Transverse colon (tissue), 4 donors: ENCODE results near the gene CES3. TPM values are rescaled to one million over a fixed set of nuclear protein-coding genes. Genes with fewer than 3 reads are reported as not detected.

Source experiments
- DNase-seq: peaks from one replicate; pipeline ENCODE4 v3.0.0-alpha.2; 2019
- H3K27ac ChIP-seq, 4 donors: fragments of 200-600 bp; sonication (generic); 2 replicates each; pipeline ENCODE4 v1.5.1; 2016 to 2018; ENCODE audit warnings: inconsistent platforms in 4 of 4
- H3K27me3 ChIP-seq: fragments of 200-600 bp; sonication (generic); 2 replicates; pipeline ENCODE4 v1.5.1; 2017; ENCODE audit warnings: inconsistent platforms
- H3K36me3 ChIP-seq, 4 donors: fragments of 200-600 bp; sonication (generic); 2 replicates each; pipeline ENCODE4 v1.5.1; 2017 to 2019; ENCODE audit warnings: inconsistent platforms in 4 of 4
- H3K4me1 ChIP-seq, 4 donors: fragments of 200-600 bp; sonication (generic); 2 replicates each; pipeline ENCODE4 v1.5.1; 2017 to 2020; ENCODE audit warnings: inconsistent platforms in 4 of 4
- H3K4me3 ChIP-seq, 4 donors: fragments of 200-600 bp; sonication (generic); 1 replicate in 1 of 4; 2 replicates in 3 of 4; pipeline versions ENCODE4 v1.5.1 to v1.6.1; 2017 to 2019; ENCODE audit warnings: inconsistent platforms in 4 of 4
- H3K9me3 ChIP-seq, 2 donors: fragments of 200-600 bp; sonication (generic); 2 replicates each; pipeline ENCODE4 v1.5.1; 2017 to 2019; ENCODE audit warnings: inconsistent platforms in 2 of 2
- EP300 ChIP-seq: sonication (generic); formaldehyde crosslinking; IDR thresholded peaks from one replicate; pipeline ENCODE4 v1.6.1; 2017; ENCODE audit warnings: antibody characterized with exemption, low read depth
- POLR2A ChIP-seq: fragments of 450-650 bp; IDR thresholded peaks from one replicate; pipeline ENCODE4 v1.6.1; 2016; ENCODE audit warnings: antibody characterized with exemption, mild to moderate bottlenecking, moderate library complexity
- POLR2AphosphoS5 ChIP-seq, 3 donors: sonication (generic); formaldehyde crosslinking; IDR thresholded peaks; one replicate each; pipeline ENCODE4 v1.6.1; 2016; ENCODE audit warnings: antibody characterized with exemption in 3 of 3
- WGBS, 2 donors: methylation state at CpG; one replicate each; pipeline ENCODE4 v1.1.5; 2018; ENCODE audit warnings: low coverage in 1 of 2; 5-methylcytosine and 5-hydroxymethylcytosine counted together
- in situ Hi-C, 4 donors: fragments of 200-750 bp; cut with MboI; loops; one replicate each; pipeline versions ENCODE4 v1.15.0 to v1.15.1; 2017; ENCODE audit warnings: low sequenced_read_pairs in 3 of 4, low pct_ligation_motif_present in 1 of 4, low pct_unique_long_range_greater_than_20kb in 1 of 4
- intact Hi-C: fragments of 100-400 bp; cut with DNase I; formaldehyde crosslinking; loops from one replicate; pipeline ENCODE4 v1.15.1; 2023; ENCODE audit warnings: low total_unique reads
- total RNA-seq, 4 donors: library from RNA; depleted of rRNA; stranded (reverse); fragments of >200 nt; gene quantifications; one replicate each; pipeline ENCODE4 v1.1.0, GENCODE V29; 2016
- TF ChIP-seq, protein P1 (sequence below), 5 experiments: fragments of 200-600 bp in 3 of 5; fragments of 450-650 bp in 2 of 5; sonication (generic) in 3 of 5; IDR thresholded peaks; 1 replicate in 2 of 5; 2 replicates in 3 of 5; pipeline ENCODE4 v1.5.1; 2016 to 2017; ENCODE audit warnings: antibody characterized with exemption in 5 of 5, inconsistent platforms in 3 of 5, mild to moderate bottlenecking in 2 of 5, moderate library complexity in 1 of 5

The CES3 gene
- total RNA-seq, 4 donors from 2014 or later, result 247 to 616 (median 291) TPM

DNA sequence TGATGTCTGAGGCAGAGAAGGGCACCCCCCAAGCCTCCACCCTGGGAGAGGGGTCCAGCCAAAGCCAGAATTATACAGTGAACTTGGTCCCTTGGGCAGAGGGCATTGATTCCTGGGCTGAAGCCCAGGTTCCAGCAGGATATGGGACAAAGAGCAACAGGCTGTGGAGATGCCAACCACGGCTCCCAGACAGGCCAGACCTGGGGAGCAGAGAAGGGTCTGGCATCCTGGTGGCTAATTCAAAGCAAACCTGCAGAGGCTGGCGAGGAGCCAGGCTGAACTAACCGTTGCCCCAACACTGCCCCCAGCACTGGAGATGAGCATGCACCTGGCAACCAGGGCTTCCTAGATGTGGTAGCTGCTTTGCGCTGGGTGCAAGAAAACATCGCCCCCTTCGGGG is 3.0 kb downstream of the CES3 start:
- Histone ChIP-seq H3K4me1 (peaks cover 0 to 30% (median 22%) of the 10 kb centered on the region in 4 donors), H3K4me3 (no peak overlapping the region), H3K9me3 (no peaks in the 10 kb centered on the region), H3K27ac (no peak overlapping the region), H3K36me3 (no peaks in the 10 kb centered on the region), H3K27me3 (no peaks in the 10 kb centered on the region)
- no peak for DNase-seq
- intact Hi-C loops, result no loop called here
- WGBS, 2 donors, result 72% methylated on average over 6 of the region's 6 CpGs; no CpG with 5 or more reads in 1 of the 2 donors
- in situ Hi-C loops, result loop anchor here in 2 of 4 donors (25.0 kb wide), 2 partner anchors 198 to 423 kb away; partner anchors contain the start of genes B3GNT9 (in 1 of the 2), FBXL8 (in 1 of the 2), HSF4 (in 1 of the 2) and NOL3 (in 1 of the 2)
- TF ChIP-seq, protein P1, sequence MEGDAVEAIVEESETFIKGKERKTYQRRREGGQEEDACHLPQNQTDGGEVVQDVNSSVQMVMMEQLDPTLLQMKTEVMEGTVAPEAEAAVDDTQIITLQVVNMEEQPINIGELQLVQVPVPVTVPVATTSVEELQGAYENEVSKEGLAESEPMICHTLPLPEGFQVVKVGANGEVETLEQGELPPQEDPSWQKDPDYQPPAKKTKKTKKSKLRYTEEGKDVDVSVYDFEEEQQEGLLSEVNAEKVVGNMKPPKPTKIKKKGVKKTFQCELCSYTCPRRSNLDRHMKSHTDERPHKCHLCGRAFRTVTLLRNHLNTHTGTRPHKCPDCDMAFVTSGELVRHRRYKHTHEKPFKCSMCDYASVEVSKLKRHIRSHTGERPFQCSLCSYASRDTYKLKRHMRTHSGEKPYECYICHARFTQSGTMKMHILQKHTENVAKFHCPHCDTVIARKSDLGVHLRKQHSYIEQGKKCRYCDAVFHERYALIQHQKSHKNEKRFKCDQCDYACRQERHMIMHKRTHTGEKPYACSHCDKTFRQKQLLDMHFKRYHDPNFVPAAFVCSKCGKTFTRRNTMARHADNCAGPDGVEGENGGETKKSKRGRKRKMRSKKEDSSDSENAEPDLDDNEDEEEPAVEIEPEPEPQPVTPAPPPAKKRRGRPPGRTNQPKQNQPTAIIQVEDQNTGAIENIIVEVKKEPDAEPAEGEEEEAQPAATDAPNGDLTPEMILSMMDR (IDR thresholded peaks at IDR 0.05), result no peak
- no peak for TF ChIP-seq POLR2A
- TF ChIP-seq EP300, result no peak
- no peak for TF ChIP-seq POLR2AphosphoS5 (IDR thresholded peaks at IDR 0.05)

- Histone ChIP-seq H3K9me3 (no peaks in the 10 kb centered on the region), H3K27me3 (no peaks in the 10 kb centered on the region), H3K36me3 (no peaks in the 10 kb centered on the region), H3K27ac (no peak overlapping the region), H3K4me3 (no peak overlapping the region), H3K4me1 (no peaks in the 10 kb centered on the region)
- TF ChIP-seq POLR2AphosphoS5 (IDR thresholded peaks at IDR 0.05) (no peak), EP300 (no peak), POLR2A (no peak)
- TF ChIP-seq, protein P1 (IDR thresholded peaks at IDR 0.05), result no peak
- in situ Hi-C loops (loop anchor here in 2 of 4 donors (25.0 kb wide), 2 partner anchors 193 to 418 kb away; partner anchors contain the start of genes B3GNT9 (in 1 of the 2), FBXL8 (in 1 of the 2), HSF4 (in 1 of the 2) and NOL3 (in 1 of the 2)), intact Hi-C loops (no loop called here)
- 90% methylated on average over 5 of the region's 5 CpGs; no CpG with 5 or more reads in 1 of the 2 donors for WGBS, 2 donors
- DNase-seq, result no peak
Observed at GRCh38 chr16:66968847-66969246, 7.8 kb downstream of the CES3 start.

DNA sequence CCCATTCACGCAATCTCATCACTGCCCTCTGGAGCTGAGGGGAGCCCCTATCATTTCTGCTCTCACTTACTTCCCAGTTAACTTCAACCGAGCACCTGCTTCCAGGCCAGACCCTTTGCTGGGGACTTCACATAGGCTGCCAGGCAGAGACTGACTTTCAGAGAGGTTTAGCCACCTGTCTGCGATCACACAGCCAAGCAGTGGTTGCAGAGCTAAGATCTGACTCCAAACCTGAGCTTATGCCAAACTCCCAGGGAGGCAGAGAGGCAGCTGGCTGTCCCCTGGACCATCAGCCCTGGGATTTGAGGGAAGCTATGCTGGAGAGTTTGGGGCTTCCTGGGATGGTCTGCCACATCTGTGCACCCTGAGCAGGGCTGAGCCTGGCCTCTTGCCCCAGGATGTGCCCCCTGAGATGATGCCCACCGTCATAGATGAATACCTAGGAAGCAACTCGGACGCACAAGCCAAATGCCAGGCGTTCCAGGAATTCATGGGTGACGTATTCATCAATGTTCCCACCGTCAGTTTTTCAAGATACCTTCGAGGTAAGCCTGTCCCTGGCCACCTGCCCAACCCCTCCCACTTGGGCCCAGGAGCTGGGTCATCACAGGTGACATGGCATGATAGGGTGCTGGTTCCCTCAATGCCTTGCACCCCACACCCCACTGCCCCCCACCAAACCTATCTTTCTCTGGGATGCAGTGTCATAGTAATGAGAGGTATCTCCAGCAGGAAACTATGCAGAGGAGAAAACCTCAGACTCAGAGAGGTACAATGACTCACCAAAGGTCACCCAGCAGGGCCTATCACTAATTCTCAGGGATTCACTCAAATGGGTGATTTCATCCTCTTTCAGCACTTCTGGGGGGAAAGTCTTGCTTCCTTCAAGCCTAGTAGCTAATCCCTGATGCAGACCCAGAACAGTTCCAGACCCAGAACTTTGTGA is 10.0 kb downstream of the CES3 start:
- Histone ChIP-seq H3K36me3 (no peaks in the 10 kb centered on the region), H3K27ac (no peak overlapping the region), H3K27me3 (no peaks in the 10 kb centered on the region), H3K9me3 (no peaks in the 10 kb centered on the region), H3K4me1 (no peaks in the 10 kb centered on the region), H3K4me3 (no peak overlapping the region)
- no peak for DNase-seq
- 81 to 92% methylated on average over 2 to 10 of the region's 10 CpGs for WGBS, 2 donors
- TF ChIP-seq POLR2AphosphoS5 (IDR thresholded peaks at IDR 0.05) (no peak), EP300 (no peak), POLR2A (no peak)
- TF ChIP-seq, protein P1 (IDR thresholded peaks at IDR 0.05), result no peak
- intact Hi-C loops (no loop called here), in situ Hi-C loops (loop anchor here in 2 of 4 donors (25.0 kb wide), 2 partner anchors 191 to 416 kb away; partner anchors contain the start of genes B3GNT9 (in 1 of the 2), FBXL8 (in 1 of the 2), HSF4 (in 1 of the 2) and NOL3 (in 1 of the 2))

GRCh38 chr16:66972983-66973382 is 11.9 kb downstream of the CES3 start:
- H3K9me3 ChIP-seq, result no peaks in the 10 kb centered on the region
- intact Hi-C loops, result no loop called here
- H3K27ac ChIP-seq, result no peak overlapping the region
- WGBS, 2 donors, result 74 to 84% methylated on average over 3 to 9 of the region's 9 CpGs
- H3K36me3 ChIP-seq, result no peaks in the 10 kb centered on the region
- H3K27me3 ChIP-seq, result no peaks in the 10 kb centered on the region
- no peak for TF ChIP-seq EP300
- TF ChIP-seq, protein P1 (IDR thresholded peaks at IDR 0.05), result no peak
- no peak for TF ChIP-seq POLR2AphosphoS5 (IDR thresholded peaks at IDR 0.05)
- no peak for TF ChIP-seq POLR2A
- DNase-seq, result no peak
- H3K4me3 ChIP-seq, result no peak overlapping the region
- H3K4me1 ChIP-seq, result peaks cover 0 to 11% (median 0%) of the 10 kb centered on the region in 4 donors
- in situ Hi-C loops, result loop anchor here in 2 of 4 donors (25.0 kb wide), 2 partner anchors 189 to 414 kb away; partner anchors contain the start of genes B3GNT9 (in 1 of the 2), FBXL8 (in 1 of the 2), HSF4 (in 1 of the 2) and NOL3 (in 1 of the 2)
